Measurements from ENCODE around the gene GALNT6. TPM values are rescaled to one million over a fixed set of nuclear protein-coding genes. Genes with fewer than 3 reads are reported as not detected.

The GALNT6 gene
- total RNA-seq, 2 donors from 2014 or later = 24.7 to 27.1 TPM

DNA sequence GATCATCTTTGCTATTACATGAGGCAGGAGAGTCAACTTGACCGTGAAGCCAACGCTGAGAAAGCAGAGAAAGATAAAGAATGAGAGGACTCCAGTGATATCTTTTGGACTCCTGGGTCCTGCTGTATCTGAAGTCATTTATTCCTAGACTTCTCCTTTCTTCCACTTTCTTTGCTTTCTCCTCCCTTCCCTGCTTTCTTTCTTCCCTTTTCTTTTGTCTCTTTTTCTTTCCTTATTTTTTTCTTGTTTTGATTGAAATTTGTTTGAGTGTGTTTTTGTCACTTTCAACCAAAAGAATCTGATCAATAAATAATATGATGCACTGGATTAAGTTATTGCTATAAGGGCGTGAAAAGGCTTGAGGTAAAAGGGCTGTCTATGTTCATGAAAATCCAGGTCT is 13.4 kb upstream of the GALNT6 start:
- Histone ChIP-seq H3K9me3 (no peaks in the 10 kb centered on the region), H3K9ac (ENCODE audit: low read depth in 2 of 2, low read length in 2 of 2) (no peak overlapping the region), H3K27ac (no peak overlapping the region), H3K4me3 (no peak overlapping the region), H3K4me1 (no peaks in the 10 kb centered on the region), H3K36me3 (no peaks in the 10 kb centered on the region), H3K27me3 (no peaks in the 10 kb centered on the region)
- no peak for DNase-seq
- intact Hi-C loops (cut with DNase I) = no loop called here
- TF ChIP-seq, protein P1, sequence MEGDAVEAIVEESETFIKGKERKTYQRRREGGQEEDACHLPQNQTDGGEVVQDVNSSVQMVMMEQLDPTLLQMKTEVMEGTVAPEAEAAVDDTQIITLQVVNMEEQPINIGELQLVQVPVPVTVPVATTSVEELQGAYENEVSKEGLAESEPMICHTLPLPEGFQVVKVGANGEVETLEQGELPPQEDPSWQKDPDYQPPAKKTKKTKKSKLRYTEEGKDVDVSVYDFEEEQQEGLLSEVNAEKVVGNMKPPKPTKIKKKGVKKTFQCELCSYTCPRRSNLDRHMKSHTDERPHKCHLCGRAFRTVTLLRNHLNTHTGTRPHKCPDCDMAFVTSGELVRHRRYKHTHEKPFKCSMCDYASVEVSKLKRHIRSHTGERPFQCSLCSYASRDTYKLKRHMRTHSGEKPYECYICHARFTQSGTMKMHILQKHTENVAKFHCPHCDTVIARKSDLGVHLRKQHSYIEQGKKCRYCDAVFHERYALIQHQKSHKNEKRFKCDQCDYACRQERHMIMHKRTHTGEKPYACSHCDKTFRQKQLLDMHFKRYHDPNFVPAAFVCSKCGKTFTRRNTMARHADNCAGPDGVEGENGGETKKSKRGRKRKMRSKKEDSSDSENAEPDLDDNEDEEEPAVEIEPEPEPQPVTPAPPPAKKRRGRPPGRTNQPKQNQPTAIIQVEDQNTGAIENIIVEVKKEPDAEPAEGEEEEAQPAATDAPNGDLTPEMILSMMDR (IDR thresholded peaks at IDR 0.05) = no peak

DNA sequence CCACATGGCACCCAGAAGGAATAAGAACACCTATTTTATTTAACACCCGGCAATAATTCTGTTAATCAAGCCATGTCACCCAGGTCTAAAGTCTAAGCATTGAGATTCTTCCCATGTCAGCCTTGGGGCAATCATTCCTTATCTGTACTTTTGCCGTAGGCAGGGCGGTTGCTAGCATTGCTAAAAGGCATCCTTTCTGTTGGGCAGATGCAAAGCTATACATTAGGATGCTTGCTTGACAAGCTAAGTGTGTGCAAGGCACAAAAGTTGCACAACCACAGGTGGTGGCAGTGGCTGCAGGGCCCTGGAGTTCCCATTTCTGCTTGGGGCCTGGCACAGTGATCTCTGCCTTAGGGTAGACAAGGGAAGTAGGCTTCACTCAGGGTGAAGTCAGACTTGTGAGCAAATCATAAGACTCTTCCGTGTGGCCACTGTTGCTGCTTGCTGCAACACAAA is 12.5 kb upstream of the GALNT6 start:
- intact Hi-C loops (cut with DNase I) = no loop called here
- Histone ChIP-seq H3K9me3 (no peaks in the 10 kb centered on the region), H3K4me3 (no peak overlapping the region), H3K9ac (ENCODE audit: low read depth in 2 of 2, low read length in 2 of 2) (no peak overlapping the region), H3K27ac (no peak overlapping the region), H3K27me3 (no peaks in the 10 kb centered on the region), H3K36me3 (no peaks in the 10 kb centered on the region), H3K4me1 (no peaks in the 10 kb centered on the region)
- TF ChIP-seq, protein P1 (IDR thresholded peaks at IDR 0.05) = no peak
- DNase-seq = no peak

DNA sequence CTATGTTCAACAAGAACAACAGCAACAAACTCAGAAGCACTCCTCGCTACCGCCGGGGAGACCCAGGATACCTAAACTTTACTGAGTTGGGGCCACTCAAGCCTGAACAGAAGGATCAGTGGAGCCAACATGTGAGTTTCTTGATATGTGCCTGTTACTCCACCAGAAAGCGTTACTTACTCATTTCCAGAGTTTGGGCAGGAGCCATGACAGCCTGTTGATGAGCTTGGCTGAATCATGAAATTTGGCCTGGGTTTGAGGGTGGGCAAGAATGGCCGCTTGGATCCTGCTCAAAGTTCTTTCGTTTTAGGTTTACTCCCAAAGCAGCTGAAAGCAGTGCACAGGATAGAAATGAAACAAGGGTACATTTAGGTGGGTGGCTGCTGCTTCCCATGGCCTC is 12.0 kb upstream of the GALNT6 start:
- Histone ChIP-seq H3K4me1 (no peaks in the 10 kb centered on the region), H3K27me3 (no peaks in the 10 kb centered on the region), H3K9me3 (no peaks in the 10 kb centered on the region), H3K27ac (no peak overlapping the region), H3K9ac (ENCODE audit: low read depth in 2 of 2, low read length in 2 of 2) (no peak overlapping the region), H3K36me3 (no peaks in the 10 kb centered on the region), H3K4me3 (no peak overlapping the region)
- no peak for DNase-seq
- intact Hi-C loops (cut with DNase I) = no loop called here
- TF ChIP-seq, protein P1 (IDR thresholded peaks at IDR 0.05) = no peak

DNA sequence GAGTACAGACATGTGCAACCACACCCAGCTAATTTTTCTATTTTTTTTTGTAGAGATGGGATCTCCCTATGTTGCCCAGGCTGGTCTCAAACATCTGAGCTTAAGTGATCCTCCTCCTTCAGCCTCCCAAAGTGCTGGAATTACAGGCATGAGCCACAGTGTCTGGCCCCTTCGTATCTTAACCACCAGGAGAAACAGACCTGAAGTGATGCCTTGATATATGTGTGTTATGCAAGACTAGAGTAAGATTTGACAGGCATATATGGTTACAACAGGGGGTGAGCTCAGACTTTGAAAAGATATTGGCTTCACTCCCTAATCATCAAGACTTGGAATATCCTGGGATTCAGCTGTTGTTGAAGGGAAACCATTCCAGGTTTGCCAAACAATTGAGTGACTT is 10.7 kb upstream of the GALNT6 start:
- Histone ChIP-seq H3K27ac (no peak overlapping the region), H3K9me3 (no peaks in the 10 kb centered on the region), H3K4me1 (no peaks in the 10 kb centered on the region), H3K27me3 (no peaks in the 10 kb centered on the region), H3K36me3 (no peaks in the 10 kb centered on the region), H3K4me3 (no peak overlapping the region), H3K9ac (ENCODE audit: low read depth in 2 of 2, low read length in 2 of 2) (no peak overlapping the region)
- TF ChIP-seq, protein P1 (IDR thresholded peaks at IDR 0.05) = no peak
- DNase-seq = no peak
- intact Hi-C loops (cut with DNase I) = no loop called here

DNA sequence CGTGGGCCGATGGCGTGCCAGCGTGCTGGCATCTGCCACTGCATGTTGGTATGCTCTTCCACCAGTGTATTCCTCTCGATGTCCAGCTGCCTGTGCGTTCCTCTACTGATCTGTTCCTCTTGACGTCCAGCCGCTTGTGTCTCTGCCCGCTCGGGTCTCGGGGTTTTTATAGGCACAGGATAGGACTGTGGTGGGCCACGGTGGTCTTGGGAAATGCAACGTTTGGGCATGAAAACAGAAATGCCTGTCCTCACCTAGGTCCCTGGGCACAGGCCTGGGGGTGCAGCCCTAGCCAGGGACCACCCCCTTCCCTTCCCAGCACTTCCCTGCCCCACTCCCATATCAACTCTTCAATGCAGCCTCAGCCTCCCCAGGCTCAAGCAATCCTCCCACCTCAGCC is 10.3 kb upstream of the GALNT6 start:
- no peak for DNase-seq
- Histone ChIP-seq H3K36me3 (no peaks in the 10 kb centered on the region), H3K27me3 (no peaks in the 10 kb centered on the region), H3K9me3 (no peaks in the 10 kb centered on the region), H3K27ac (no peak overlapping the region), H3K9ac (ENCODE audit: low read depth in 2 of 2, low read length in 2 of 2) (no peak overlapping the region), H3K4me3 (no peak overlapping the region), H3K4me1 (no peaks in the 10 kb centered on the region)
- intact Hi-C loops (cut with DNase I) = no loop called here
- TF ChIP-seq, protein P1 (IDR thresholded peaks at IDR 0.05) = no peak

DNA sequence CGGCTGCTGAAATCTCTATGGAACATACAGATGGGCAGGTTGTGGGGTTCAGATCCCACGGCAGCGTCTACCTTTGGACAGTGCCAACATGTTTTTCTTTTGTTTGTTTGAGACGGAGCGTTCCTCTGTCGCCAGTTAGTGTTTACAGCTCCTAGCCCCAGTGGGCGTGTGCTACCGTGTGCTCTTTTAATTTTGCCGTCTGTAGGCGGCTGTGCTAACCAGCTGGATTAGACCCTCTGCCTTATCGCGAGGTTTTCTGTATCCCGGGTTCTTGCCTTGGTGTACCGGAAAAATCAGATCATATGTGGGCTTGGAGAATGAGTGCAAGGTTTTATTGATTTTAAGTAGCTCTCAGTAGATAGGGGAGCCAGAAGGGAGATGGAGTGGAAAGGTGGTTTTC is 9.8 kb upstream of the GALNT6 start:
- intact Hi-C loops (cut with DNase I) = no loop called here
- Histone ChIP-seq H3K27ac (no peak overlapping the region), H3K4me1 (no peaks in the 10 kb centered on the region), H3K36me3 (no peaks in the 10 kb centered on the region), H3K4me3 (no peak overlapping the region), H3K27me3 (no peaks in the 10 kb centered on the region), H3K9ac (ENCODE audit: low read depth in 2 of 2, low read length in 2 of 2) (no peak overlapping the region), H3K9me3 (no peaks in the 10 kb centered on the region)
- no peak for DNase-seq
- TF ChIP-seq, protein P1 (IDR thresholded peaks at IDR 0.05) = no peak

All from colonic mucosa (tissue), 4 donors.